ENCODE results near the gene RHOA.

The RHOA gene

GRCh38 chr3:49313896-49314688 is 97.7 kb downstream of the RHOA start:
- DNase-seq: no peak

GRCh38 chr3:49311283-49311682 is 100.5 kb downstream of the RHOA start:
- no peak for DNase-seq

- DNase-seq: no peak
Measured at GRCh38 chr3:49310677-49311076, 101.1 kb downstream of the RHOA start.

Data from stimulated activated CD4-positive, alpha-beta T cell treated with anti-CD3 and anti-CD28 coated beads, Interleukin-15, amount 100 ng/mL, for 24 hours (primary cell).